NCI-H146 (cell line): ENCODE results near the gene SREBF2.

Experiments used
- DNase-seq: peaks from one replicate; lab custom pipeline; 2025; lab: John Stamatoyannopoulos, UW

SREBF2 gene

DNA sequence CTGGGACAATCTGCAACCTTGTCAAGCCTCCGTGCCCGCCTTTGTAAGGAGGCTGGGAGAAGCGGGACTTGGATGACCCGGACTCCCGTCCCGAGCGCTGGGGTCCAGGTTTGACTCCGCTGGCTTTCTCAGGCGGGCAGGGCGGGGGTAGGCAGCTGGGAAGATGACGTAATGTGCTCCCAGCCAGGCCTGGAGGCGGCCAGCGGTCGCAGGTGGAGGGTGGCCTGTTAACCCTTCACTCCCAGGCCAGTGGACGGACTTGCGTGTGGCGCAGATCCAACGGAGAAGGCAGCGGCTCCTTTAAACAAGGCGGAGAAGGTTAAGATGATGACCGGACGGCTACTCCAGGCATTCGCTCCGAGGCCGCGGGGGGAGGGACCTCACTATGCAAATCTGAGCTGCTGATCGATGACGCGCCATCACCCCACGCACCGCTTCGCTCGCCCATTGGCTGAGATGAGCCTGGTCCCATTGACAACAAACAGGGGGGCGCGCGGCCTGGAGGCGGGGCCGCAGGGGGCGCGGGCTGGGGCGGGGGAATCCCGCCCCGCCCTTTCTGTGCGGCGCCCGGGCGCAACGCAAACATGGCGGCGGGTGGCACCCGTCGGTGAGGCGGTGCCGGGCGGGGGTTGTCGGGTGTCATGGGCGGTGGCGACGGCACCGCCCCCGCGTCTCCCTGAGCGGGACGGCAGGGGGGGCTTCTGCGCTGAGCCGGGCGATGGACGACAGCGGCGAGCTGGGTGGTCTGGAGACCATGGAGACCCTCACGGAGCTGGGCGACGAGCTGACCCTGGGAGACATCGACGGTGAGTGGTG is at the start of gene SREBF2:
SREBF2 (plus strand) TSS at position 553 of the 816 bp plus-strand sequence; CDS start at position 719, 166 bp downstream.
- DNase-seq = peak; percentile 99

DNA sequence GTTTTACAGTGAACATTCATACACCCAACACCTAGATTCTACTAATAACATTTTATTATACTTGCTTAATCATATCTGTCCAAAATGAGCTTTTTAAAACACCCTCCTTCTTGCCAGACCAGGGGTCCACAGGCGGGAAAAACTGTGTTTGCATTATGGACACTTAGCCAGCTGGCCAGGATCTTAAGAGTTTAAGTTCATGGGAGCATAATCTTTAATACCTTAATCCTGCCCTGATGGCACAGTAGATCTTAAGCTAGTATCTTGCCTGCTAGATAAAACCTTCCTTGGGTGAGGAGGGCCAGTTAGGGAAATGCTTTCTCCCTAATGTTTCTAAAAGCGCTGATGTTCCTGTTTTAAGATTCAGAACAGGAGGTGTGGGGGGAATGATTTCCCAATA is 45.6 kb upstream of the SREBF2 start:
- DNase-seq = no peak

DNA sequence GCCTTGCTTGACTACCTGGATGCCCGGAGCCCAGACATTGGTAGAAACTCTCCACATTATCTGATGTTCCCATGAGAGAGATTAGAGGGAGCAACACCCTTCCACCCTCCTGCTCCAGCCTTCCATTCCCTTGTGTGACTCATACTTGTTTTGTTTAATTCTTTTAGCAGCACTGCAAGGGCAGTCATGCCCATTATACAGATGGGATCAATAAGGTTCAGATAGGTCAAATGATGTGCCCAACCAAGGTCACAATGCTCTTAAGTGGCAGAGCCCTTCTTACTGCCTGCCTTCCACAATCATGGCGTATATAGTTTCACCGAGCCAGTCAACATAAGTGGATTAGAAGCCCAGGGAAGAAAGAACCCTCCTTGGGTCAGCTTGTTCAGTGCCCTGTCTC is 39.0 kb upstream of the SREBF2 start:
- DNase-seq = no peak

DNA sequence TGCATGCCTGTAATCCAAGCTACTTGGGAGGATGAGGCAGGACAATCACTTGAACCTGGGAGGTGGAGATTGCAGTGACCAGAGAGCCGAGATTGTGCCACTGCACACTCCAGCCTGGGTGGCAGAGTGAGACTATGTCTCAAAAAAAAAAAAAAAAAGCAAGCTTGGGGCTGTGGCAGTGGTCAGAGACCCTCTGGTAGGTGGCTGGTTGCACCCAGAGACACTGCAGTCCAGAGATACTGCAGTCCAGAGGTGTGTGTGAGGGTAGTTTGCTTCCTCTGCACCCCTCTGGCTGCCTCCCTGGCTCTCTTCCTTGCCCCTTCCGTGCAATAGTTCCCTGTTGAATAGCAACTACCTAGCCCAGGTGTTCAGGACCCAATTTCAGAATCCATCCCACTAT is 34.2 kb upstream of the SREBF2 start:
- no peak for DNase-seq

DNA sequence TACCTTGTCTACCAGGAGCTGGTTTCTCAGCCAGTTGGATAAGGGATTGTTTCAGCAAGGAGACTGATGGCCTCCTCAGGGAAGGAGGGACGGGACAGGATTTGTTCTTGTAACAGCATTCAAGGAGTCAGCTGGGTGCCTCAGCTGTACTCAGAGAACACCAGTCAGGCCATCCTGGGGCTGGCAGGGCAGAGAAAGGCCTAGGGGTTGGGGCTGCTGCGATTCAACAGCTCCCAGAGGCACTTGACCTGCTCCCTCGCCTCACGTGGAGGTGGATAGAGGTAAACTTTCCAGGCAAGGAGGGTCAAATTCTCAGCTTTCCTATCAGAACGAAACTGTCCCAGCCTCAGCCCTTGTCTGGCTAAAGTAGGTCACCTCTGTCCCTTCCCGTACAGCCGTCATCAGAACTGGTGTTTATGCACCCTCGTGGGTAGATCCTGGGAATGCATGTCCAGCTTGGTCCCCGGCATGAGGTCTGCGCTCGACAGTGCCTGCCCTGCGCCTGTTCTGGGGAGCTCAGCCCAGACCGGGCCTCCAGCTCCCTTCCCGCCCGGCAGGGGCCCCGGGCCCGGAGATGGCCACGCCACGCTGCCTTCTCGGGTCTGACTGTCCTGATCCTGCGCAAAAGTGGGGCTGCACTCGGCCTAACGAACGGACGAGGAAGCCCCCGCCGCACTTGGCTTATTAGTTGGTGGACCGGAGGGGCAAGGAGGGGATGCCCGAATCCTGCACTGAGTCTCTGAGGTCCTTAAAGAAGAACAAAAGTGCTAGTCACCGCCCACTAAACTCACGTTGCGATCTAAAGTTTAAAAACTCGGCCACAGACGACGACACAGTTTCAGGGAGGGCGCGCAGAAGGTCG is 33.2 kb upstream of the SREBF2 start:
- DNase-seq = peak; percentile 31

DNA sequence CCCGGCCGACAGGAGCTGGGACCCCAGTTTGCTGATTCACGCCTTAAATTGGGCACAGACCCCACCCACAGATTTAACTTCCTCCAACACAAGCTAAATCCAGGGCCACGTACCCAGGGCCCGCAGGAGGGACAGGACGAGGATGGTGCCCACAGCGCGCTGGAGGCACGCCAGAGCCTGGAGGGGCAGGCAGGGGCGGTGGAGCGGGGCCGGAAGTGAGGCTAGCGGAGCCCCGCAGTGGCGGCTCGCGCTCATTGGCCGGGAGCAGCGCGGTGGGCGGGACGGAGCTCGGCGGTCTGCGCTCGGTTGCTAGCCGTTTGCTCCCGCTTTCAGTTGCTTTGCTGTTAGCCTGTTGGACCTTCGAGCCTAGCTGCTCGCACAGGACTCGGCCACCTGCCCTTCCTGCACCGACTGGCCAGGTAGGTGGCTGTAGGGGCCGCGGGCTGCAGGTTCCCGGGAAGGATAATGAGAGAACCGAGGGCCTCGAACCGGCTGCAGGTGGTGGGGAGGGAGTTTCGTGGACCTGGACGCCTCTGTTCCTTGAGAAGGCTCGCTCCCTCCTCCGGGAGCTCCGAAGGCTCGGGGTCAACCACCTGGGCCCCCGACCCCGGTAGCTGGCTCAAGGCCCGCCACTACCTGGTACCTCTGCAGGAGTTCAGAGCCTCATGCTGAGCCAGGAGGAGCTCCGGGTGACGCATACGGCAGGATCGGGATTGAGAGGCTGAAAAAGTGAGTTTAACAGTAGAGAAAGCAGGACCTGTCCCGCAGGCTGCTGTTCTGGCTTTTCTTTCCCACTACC is 32.4 kb upstream of the SREBF2 start, which contains the start of gene CCDC134:
CCDC134 (plus strand) TSS at position 332 of the 799 bp plus-strand sequence. CDS start 8,212 bp downstream, outside the sequence.
- DNase-seq = peak; percentile 84

DNA sequence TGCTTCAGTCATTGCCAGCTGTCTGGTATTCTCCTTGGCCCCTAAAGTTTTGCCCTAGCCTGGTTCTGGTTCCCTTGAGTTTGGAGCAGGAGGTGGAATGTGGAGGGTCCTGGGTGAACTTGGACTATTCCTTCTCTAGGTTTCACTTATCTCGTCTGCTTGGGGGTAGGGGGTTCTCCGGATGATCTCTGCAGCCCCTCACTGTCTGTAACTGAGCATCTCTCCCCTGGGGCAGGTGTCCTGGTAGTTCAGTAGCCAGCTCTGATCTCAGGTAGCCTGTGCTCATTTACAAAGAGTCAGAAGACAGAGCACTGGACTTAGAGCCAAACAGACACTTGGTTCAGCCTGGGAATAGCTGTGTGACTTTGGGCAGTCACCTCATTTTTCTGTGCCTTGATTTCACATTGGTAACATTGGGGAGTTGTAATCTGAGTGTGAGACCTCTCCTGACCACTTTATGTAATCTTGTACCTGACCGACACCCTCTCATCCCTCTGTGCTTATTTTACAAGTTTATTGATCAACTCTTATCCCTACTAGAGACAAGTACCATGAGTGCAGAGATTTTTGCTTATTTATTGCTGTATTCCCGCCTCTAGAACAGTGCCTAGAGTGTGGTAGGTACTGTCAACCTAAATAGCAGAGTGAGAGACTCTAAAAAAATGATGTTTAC is 31.6 kb upstream of the SREBF2 start:
- DNase-seq = peak; percentile 6

DNA sequence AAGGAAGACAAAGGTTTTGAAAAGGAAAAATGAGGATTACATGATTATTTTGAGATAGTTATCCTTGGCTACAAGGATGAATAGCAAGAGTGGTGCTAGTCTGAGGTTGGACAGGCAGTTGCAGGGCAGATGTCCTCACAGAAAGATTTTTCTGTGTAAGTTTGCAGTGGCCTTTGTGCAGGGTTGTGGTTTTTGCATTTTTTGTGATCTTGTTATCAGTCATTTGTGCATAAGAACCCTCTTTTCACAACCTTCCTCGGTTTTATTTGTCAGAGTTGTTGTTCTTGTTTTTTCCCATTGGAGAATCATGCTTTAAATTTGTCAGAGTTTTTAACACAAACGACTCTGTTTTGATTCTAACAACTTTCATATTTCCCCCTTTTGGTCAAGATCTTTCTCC is 31.0 kb upstream of the SREBF2 start:
- no peak for DNase-seq

DNA sequence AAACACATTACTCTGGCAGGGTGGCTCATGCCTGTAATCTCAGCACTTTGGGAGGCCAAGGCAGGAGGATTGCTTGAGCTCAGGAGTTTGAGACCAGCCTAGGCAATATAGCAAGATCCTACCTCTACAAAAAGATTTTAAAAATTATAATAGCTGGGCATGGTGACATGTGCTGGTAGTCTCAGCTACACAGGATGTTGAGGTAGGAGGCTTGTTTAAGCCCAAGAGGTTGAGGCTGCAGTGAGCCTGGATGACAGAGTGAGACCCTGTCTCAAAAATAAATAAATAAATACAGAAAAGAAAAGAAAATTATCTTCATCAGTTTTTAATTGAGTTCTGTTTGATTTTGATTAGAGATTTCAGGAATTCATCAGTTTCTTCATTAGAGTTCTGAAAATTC is 27.3 kb upstream of the SREBF2 start:
- no peak for DNase-seq

DNA sequence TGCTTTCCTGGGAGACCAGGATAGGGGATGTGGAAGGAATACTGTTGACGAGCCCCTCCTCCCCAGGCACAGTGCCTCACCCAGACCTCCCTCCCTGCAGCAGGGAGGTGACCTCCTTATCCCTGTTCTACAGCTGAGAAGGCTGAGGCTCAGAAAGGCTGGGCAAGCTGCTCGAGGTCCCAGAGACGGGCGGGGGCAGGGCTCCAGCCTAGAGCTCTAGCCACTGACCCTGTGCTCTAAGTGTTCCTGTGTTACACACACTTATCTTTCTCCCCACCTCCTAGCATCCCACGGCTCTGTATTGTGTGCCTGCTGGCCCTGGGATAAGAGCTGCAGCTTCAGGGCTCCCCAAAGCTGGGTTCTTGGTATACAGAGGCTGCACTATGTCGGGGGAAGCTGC is 24.5 kb upstream of the SREBF2 start:
- DNase-seq = no peak

DNA sequence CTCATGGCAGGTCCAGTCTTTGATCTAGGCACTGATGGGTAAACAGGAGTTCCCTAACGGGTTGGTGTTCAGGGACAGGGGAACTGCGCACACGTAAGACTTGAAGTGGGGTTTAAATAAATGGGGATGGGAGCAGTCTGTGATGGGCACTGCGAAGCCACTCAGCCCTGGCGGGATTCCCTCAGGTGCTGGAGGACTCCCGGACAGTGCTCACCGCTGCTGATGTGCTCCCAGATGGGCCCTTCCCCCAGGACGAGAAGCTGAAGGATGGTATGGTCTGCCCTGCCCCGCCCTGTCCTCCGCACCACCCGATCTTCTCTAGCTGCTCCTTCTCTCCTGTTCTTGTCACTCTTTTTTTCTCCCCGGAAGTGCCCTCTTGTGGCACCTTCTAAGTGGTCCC is 22.9 kb upstream of the SREBF2 start:
- no peak for DNase-seq

DNA sequence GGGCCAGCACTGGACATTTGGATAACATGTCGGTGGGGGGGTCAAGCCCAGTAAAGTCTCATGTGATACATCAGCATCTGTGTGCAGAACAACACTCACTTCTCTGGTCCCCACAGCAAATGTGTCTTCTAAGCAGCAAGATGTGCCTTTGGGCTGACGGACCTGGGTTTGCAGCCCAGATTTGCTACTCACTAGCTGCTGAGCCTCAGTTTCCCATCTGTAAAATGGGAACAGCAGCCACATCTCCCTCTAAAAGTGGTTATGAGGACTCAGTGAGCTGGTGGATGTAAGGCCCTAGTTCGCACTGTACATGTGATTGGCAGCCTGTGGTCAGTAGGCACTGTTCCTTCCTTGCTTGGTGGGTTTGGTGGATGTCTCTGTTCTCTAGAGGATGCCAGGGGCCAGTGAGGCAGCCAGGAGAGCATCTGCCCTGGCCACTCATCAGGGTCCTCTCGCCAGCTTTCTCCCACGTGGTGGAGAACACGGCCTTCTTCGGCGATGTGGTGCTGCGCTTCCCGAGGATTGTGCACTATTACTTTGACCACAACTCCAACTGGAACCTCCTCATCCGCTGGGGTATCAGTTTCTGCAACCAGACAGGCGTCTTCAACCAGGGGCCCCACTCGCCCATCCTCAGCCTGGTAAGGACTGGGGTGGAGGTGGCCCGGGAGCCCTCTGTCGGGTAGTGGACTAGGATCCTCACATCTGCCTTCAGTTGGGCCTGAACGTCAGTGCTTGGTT is 19.9 kb upstream of the SREBF2 start:
- no peak for DNase-seq

DNA sequence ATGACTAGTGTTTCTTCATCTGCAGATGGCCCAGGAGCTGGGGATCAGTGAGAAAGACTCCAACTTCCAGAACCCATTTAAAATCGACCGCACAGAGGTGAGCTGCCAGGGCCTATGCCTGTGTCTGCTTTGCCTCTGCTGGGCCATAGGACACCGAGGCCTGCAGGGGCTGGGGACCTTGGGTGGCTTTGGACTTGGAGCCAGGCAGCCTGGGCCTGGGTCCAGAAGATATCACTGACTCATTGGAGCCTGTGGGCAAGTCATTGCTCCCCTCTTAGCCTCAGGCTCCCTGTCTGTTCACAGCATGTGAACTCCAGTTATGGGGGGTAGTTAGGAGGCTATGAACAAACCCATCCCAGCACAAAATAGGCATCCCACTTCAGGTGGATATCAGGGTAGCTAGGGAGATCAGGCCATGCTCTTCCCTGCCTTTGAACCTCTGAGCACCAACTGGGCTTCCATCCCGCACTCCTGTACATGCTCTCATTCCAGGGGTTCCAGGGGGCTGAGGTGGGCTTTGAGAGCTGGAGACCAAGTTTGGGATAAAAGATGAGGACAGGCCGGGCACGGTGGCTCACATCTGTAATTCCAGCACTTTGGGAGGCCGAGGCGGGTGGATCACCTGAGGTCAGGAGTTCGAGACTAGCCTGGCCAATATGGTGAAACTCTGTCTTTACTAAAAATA is 19.0 kb upstream of the SREBF2 start:
- DNase-seq = no peak

DNA sequence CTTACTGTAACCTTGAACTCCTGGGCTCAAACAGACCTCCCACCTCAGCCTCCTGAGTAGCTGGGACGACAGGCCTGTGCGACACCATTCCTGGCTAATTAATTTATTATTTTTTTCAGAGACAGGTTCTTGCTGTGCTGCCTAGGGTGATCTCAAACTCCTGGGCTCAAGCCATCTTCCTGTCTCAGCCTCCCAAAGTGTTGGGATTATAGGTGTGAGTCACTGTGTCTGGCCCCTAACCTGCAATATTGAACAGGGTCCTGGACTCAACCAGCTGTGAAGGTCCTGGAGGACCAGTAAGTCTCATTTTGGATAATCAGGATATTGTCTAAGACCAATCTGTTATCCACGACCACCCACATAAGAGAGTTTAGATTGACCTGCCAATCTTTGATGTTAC is 17.2 kb upstream of the SREBF2 start:
- DNase-seq = no peak

DNA sequence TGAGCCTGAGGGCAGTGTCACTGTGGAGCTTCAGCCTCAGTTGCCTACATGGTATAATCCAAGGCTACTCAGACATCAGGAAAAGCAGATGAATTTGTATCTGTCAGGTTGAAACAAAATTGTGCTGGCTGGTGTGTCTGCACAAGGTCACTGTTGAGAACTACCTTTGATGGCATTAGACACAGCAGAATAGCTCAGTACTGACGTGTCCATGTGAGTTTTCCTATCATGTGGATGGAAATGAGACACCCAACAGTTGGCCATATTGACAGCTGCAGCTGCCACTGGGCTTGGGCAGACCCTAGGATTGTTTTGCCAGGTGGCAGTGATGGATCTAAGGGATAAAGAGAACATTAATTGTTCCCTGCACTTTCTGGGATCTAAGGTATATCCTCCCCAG is 16.7 kb upstream of the SREBF2 start:
- no peak for DNase-seq

DNA sequence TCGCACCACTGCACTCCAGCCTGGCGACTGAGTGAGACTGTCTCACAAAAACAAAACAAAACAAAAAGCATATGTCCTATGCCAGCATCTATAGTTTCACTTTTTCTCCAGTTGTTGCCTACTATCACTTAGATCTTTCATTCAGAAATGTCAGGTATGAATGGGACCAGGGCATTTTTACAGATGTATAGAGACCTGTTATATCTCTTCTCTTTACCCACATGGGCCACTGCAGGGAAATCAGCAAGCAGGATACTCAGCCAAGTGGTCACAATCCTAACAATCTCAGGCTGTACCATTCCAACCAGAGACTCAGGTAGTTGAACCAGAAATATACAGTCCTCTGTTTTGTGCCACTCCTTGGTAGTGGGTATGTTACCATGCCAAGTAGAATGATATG is 16.0 kb upstream of the SREBF2 start:
- DNase-seq = no peak

DNA sequence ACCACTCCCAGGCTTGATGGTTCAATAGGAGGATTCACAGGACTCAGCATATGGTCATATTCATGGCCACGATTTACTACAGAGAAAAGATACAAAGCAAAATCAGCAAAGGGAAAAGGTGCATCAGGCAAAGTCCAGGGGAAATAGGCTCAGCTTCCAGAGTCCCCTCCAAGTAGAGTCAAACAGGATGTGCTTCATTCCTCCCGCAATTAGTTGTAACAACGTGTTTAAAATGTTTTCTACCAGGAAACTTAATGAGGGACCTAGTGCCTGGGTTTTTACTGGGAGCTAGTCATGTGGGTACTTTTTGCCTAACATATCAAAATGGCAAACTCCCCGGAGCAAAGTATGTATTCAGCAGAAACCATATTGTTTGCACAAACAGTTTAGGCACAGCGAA is 14.9 kb upstream of the SREBF2 start:
- no peak for DNase-seq

DNA sequence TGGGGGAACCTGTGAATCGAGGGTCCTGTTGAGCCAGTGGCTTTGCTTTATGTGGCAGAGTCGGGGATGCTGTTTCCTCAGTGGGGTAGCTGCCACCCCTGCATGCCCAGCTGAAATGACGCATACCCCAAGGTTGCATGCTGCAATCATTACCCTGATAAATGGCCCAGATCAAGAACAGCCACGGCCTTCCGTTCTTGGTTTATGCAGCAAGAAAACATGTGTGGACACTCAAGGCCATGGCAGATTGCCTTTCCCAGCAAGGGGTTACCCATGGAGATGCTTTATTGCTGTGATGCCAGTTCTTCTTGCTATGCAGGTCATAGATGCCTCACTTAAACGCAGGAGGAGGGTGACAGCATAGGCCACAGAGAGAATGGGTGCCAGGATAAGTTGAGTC is 14.3 kb upstream of the SREBF2 start:
- no peak for DNase-seq

DNA sequence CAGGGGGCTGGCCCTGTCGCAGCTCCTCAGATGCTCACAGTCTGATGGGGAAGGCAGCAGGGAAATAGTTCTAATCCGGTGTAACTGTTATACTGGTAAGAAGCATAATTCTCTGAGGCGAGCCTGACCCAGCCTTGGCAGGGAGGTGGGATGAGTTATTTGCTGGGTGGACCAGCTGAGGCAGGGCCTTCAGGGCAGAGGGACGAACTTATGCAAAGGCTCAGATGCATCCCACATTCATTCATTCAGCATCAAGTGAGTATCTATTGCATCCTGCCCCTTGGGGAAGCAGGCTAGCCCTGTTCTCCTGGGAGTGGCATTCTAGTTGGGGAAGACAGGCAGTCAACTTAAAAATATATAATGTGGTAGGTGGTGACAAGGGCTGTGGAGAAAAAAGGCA is 13.6 kb upstream of the SREBF2 start:
- DNase-seq = no peak

DNA sequence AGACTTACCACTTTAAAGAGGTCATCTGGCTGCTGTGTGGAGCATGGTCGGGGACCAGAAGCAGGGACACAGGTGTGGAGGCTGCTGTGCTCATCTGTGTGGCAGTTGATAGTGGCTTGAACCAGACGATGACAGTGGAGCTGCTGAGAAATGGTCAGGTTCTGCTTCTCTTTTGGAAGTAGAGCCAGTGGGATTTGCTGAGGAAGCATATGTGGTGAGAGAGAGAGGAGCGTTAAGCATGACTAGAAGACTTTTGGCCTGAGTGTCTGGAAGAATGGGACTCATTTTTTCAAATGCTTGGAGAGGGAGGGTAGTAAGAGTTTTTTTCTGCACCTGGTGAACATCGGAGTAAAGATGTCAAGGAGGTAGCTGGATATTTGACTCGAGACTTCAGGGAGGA is 12.5 kb upstream of the SREBF2 start:
- no peak for DNase-seq
